BJ (cell line): Measurements from ENCODE around the gene LRMDA. TPM values are rescaled to one million over a fixed set of nuclear protein-coding genes. Genes with fewer than 3 reads are reported as not detected.

Experiments
- CTCF ChIA-PET: fragments of 350-600 bp; formaldehyde crosslinking; extraction: SDS; loops from one replicate; lab custom pipeline; 2021; ENCODE audit warnings: antibody characterized with exemption, inconsistent platforms; lab: Yijun Ruan, JAX
- POLR2A ChIA-PET: fragments of 300-600 bp; sonication (Branson Sonifier 250); formaldehyde crosslinking; extraction: SDS; loops from one replicate; lab custom pipeline; 2021; ENCODE audit warnings: antibody characterized with exemption; lab: Charles Lee
- DNase-seq: peaks from one replicate; pipeline ENCODE4 v3.0.0-alpha.2; 2011; ENCODE audit warnings: low read depth
- H3K27me3 ChIP-seq: 2 replicates; pipeline ENCODE4 v1.6.0; 2011; ENCODE audit warnings: low read length; ENCODE audit not compliant: control insufficient read depth, insufficient read depth
- H3K36me3 ChIP-seq: 2 replicates; pipeline ENCODE4 v1.5.1; 2011; ENCODE audit warnings: low read length; ENCODE audit not compliant: control insufficient read depth, insufficient read depth
- H3K4me3 ChIP-seq: 2 replicates; pipeline ENCODE4 v1.5.1; 2011; ENCODE audit warnings: low read depth, mild to moderate bottlenecking, control low read depth, low read length
- CTCF ChIP-seq: IDR thresholded peaks from 2 replicates; pipeline ENCODE4 v1.5.1; 2011; ENCODE audit warnings: low read depth, mild to moderate bottlenecking, control low read depth, inconsistent platforms, low read length, moderate library complexity; ENCODE audit not compliant: insufficient read depth
- polyA plus RNA-seq: library from polyadenylated mRNA; depleted of rRNA; stranded (reverse); fragments of >200 nt; gene quantifications from 2 replicates; pipeline ENCODE4 v1.2.3, GENCODE V29; 2011

The LRMDA gene
- polyA plus RNA-seq, 1 experiment: not detected

- no peak for TF ChIP-seq CTCF
- ChIA-PET POLR2A (no interaction called here), CTCF (no interaction called here)
- no peak for DNase-seq
- Histone ChIP-seq H3K4me3 (no peak overlapping the region), H3K27me3 (no peaks in the 10 kb centered on the region), H3K36me3 (no peaks in the 10 kb centered on the region)
Measured at GRCh38 chr10:76257816-76258215, 826.4 kb downstream of the LRMDA start.

DNA sequence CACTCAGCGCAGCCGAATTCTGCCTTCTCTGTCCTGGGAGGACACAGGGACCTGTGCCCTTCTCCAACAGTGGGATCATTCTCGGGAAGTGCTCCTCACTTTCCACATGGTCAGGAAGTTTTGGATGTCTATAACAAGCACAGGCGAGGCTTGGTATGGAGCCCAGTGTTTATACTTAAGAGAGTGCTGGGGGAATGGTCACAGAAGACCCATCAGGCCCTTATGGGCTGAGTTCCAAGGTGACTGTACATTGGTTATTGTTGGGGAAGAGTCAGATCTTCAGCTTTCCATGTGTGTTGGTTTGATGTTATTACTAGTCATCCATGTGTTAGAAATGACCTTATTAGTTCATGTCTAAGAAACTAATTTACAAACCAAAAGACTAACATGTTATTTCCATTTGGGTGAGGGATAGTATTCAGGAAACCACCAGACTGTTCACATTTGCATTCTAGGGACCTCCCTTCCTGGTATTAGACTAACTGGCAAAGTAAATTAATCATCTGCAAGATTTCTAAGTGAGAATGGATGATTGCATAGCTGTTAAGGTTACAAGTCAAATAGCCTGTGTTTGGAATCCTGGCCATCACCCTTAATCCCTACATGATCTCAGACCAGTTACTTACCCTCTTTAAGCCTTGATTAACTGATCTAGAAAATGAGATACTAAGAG, 834.2 kb downstream of the LRMDA start:
- no peak overlapping the region for H3K4me3 ChIP-seq
- no peak for DNase-seq

DNA sequence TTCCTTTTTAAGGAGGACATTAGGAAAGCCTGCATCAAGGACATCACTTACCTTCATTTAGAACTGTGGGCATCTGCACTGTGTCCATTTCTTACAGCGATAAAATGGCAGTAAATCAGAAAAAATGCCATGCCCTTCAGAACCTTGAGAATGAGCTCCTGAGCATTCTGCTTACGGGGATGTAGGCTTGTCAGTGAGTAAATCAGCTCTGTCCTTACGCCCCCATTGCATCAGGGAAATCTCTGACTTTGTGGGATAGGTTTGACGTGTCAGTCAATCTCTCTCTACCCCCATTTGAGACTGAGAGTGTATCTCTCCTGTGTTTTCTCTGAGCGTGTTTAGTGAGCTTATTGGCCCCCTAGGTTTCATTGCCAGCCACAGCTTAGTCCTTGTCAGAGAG, 837.1 kb downstream of the LRMDA start:
- ChIA-PET CTCF (interaction anchor here (1.2 kb wide), 1 partner anchor 12 kb away, joined by 3 read pairs; no protein-coding TSS in a partner anchor), POLR2A (no interaction called here)
- DNase-seq: no peak
- H3K27me3 ChIP-seq: peaks cover 2% of the 10 kb centered on the region; the same call in 1 of the 2 replicates
- no peaks in the 10 kb centered on the region for H3K36me3 ChIP-seq
- H3K4me3 ChIP-seq: no peak overlapping the region
- no peak for TF ChIP-seq CTCF

More for the DNA sequence above, 834.2 kb downstream of the LRMDA start:
- ChIA-PET CTCF (no interaction called here), POLR2A (no interaction called here)
- Histone ChIP-seq H3K36me3 (no peaks in the 10 kb centered on the region), H3K27me3 (peaks cover 2% of the 10 kb centered on the region; the same call in 1 of the 2 replicates)
- no peak for TF ChIP-seq CTCF

DNA sequence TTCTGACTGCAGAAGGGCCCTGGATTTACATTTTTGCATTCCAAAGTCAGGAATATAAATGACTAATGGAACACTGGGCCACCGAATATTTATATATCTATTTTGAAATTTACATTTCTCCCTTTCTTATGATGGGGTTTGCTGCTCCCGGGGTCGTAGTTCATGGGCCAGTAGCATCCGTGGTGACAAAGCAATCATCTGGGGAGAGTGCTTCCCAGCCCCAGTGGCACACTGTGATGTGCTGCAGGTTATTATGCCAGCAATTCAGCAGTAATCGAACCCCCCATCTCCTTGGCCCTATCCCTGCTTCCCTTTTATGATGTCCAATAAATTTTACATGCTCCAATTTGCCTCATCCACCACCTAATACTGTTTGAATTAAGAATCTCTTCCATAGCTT, 837.5 kb downstream of the LRMDA start:
- no peak for DNase-seq
- POLR2A ChIA-PET: no interaction called here
- Histone ChIP-seq H3K4me3 (no peak overlapping the region), H3K36me3 (no peaks in the 10 kb centered on the region), H3K27me3 (peaks cover 2% of the 10 kb centered on the region; the same call in 1 of the 2 replicates)
- CTCF ChIA-PET: interaction anchor here (1.2 kb wide), 1 partner anchor 11 kb away, joined by 3 read pairs; no protein-coding TSS in a partner anchor
- TF ChIP-seq CTCF: no peak

DNA sequence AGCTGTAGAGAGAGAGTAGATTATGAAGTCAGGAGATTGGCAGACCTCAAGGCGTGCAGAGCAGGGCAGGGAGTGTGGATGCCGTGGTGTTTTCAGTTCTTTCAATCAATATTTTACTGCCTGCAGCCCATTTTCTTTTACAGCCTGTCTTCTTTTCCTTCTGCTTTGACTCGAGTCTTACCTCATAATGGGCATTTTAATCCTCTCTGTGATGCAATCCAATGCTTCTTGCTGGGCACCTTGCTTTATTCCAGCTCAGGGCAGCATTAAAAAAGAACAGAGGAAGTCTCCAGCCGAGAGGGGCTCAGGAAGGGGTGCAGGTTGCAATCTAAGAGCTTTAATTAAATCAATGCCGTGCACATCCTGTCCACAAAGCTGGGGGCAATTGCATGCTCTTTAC, 839.0 kb downstream of the LRMDA start:
- ChIA-PET CTCF (interaction anchor here (1.1 kb wide), 1 partner anchor 11 kb away, joined by 4 read pairs; no protein-coding TSS in a partner anchor), POLR2A (no interaction called here)
- no peak for TF ChIP-seq CTCF
- H3K27me3 ChIP-seq: peaks cover 2% of the 10 kb centered on the region; the same call in 1 of the 2 replicates
- H3K36me3 ChIP-seq: no peaks in the 10 kb centered on the region
- DNase-seq: no peak
- no peak overlapping the region for H3K4me3 ChIP-seq
